ENCODE measurements around the gene NBAS. TPM values are rescaled to one million over a fixed set of nuclear protein-coding genes. Genes with fewer than 3 reads are reported as not detected.
"Not testable (repeated sequence)": the region's sequence is repeated elsewhere in the genome, so short reads cannot be mapped to it uniquely, and the experiment has no call there.

The NBAS gene
- total RNA-seq, 1 experiment from 2014 or later, result 35.5 TPM

- not testable (repeated sequence) for H3K27me3 ChIP-seq (ENCODE audit: control insufficient read depth, insufficient read depth, low read length); DNase-seq; H3K4me3 ChIP-seq (ENCODE audit: insufficient read depth, low read depth, low read length); H3K36me3 ChIP-seq (replicated peaks; ENCODE audit: control insufficient read depth, insufficient read depth, low read length)
Observed at GRCh38 chr2:15258385-15258784, 302.7 kb downstream of the NBAS start.

DNA sequence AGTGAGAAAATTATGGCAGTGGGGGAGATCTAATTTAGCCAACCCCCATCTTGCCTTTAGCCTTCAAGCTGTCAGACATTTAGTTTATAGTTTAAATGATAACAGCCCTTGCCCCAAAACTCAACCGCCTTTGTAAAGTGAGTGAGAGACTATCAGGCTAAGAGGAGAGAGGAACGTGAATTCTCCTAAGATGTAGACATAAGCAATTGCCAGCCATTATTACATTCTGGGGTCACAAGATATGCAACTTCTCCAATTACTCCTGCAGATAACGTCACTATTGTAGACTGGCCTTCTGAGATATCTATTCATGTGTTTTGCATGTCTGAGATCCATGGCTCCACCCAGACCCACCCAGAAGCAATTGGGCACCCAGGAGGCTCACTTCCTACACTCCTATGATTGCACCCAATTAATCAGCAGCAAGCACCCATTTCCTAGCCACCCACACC, 307.3 kb downstream of the NBAS start:
- DNase-seq, result no peak
- H3K27me3 ChIP-seq (ENCODE audit: control insufficient read depth, insufficient read depth, low read length), result no peaks in the 10 kb centered on the region
- no peak overlapping the region for H3K4me3 ChIP-seq (ENCODE audit: insufficient read depth, low read depth, low read length)
- no peaks in the 10 kb centered on the region for H3K36me3 ChIP-seq (replicated peaks; ENCODE audit: control insufficient read depth, insufficient read depth, low read length)

- Histone ChIP-seq H3K4me3 (ENCODE audit: insufficient read depth, low read depth, low read length) (no peak overlapping the region), H3K27me3 (ENCODE audit: control insufficient read depth, insufficient read depth, low read length) (no peaks in the 10 kb centered on the region), H3K36me3 (replicated peaks; ENCODE audit: control insufficient read depth, insufficient read depth, low read length) (no peaks in the 10 kb centered on the region)
- no peak for DNase-seq
Observed at GRCh38 chr2:15253247-15253646, 307.9 kb downstream of the NBAS start.

GRCh38 chr2:15251753-15252152, 309.4 kb downstream of the NBAS start:
- no peak for DNase-seq
- Histone ChIP-seq H3K36me3 (replicated peaks; ENCODE audit: control insufficient read depth, insufficient read depth, low read length) (no peaks in the 10 kb centered on the region), H3K4me3 (ENCODE audit: insufficient read depth, low read depth, low read length) (no peak overlapping the region), H3K27me3 (ENCODE audit: control insufficient read depth, insufficient read depth, low read length) (no peaks in the 10 kb centered on the region)

- not testable (repeated sequence) for DNase-seq; H3K36me3 ChIP-seq (replicated peaks; ENCODE audit: control insufficient read depth, insufficient read depth, low read length); H3K27me3 ChIP-seq (ENCODE audit: control insufficient read depth, insufficient read depth, low read length)
Observed at GRCh38 chr2:15250946-15251345, 310.2 kb downstream of the NBAS start.

DNA sequence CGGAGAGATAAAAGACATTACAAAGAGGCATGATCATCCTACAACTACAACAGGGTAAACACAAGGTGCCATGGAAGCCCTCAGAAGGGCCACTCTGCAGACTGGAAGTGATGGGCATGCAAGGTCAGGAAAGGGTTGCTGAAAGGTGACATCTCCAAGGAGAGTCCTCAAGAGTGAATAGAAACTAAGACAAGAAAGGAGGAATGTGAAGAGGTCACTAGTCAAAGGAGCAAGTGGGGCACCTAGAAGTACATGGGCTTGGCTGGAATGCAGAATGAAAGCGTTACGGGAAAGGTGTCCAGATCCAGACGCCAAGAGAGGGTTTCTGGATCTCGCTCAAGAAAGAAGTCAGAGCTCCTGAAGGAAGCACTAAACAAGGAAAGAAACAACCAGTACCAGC, 314.3 kb downstream of the NBAS start:
- no peak overlapping the region for H3K4me3 ChIP-seq (ENCODE audit: insufficient read depth, low read depth, low read length)
- no peaks in the 10 kb centered on the region for H3K36me3 ChIP-seq (replicated peaks; ENCODE audit: control insufficient read depth, insufficient read depth, low read length)
- no peak for DNase-seq
- H3K27me3 ChIP-seq (ENCODE audit: control insufficient read depth, insufficient read depth, low read length), result no peaks in the 10 kb centered on the region

More at GRCh38 chr2:15250946-15251345, 310.2 kb downstream of the NBAS start:
- not testable (repeated sequence) for H3K4me3 ChIP-seq (ENCODE audit: insufficient read depth, low read depth, low read length)

DNA sequence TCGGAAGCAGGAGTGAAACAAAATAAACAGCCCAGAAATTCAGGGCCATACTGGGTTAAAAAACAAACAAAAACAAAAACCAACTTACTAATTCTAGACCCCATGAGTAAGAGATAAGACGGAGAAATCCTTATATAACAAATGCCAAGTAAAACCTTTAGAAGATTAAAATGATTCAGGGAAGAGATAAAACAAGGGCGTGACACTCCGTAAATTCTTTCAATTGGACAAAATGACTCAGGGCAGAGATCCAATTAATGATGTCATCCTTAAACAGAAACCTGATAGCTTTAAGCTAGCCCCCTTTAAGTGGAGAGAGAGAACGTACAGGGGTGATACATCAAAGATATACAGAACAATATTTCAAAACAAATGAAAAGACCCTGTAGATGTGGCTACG, 317.4 kb downstream of the NBAS start:
- Histone ChIP-seq H3K27me3 (ENCODE audit: control insufficient read depth, insufficient read depth, low read length) (no peaks in the 10 kb centered on the region), H3K36me3 (replicated peaks; ENCODE audit: control insufficient read depth, insufficient read depth, low read length) (no peaks in the 10 kb centered on the region; the same call in 1 of the 2 replicates), H3K4me3 (ENCODE audit: insufficient read depth, low read depth, low read length) (no peak overlapping the region)
- no peak for DNase-seq

- Histone ChIP-seq H3K4me3 (ENCODE audit: insufficient read depth, low read depth, low read length) (no peak overlapping the region), H3K36me3 (replicated peaks; ENCODE audit: control insufficient read depth, insufficient read depth, low read length) (no peaks in the 10 kb centered on the region; the same call in 1 of the 2 replicates), H3K27me3 (ENCODE audit: control insufficient read depth, insufficient read depth, low read length) (no peaks in the 10 kb centered on the region)
- no peak for DNase-seq
Observed at GRCh38 chr2:15242936-15243461, 318.1 kb downstream of the NBAS start.

GRCh38 chr2:15241929-15242328, 319.2 kb downstream of the NBAS start:
- no peaks in the 10 kb centered on the region for H3K27me3 ChIP-seq (ENCODE audit: control insufficient read depth, insufficient read depth, low read length)
- DNase-seq, result no peak
- no peaks in the 10 kb centered on the region; the same call in 1 of the 2 replicates for H3K36me3 ChIP-seq (replicated peaks; ENCODE audit: control insufficient read depth, insufficient read depth, low read length)
- H3K4me3 ChIP-seq (ENCODE audit: insufficient read depth, low read depth, low read length), result no peak overlapping the region

DNA sequence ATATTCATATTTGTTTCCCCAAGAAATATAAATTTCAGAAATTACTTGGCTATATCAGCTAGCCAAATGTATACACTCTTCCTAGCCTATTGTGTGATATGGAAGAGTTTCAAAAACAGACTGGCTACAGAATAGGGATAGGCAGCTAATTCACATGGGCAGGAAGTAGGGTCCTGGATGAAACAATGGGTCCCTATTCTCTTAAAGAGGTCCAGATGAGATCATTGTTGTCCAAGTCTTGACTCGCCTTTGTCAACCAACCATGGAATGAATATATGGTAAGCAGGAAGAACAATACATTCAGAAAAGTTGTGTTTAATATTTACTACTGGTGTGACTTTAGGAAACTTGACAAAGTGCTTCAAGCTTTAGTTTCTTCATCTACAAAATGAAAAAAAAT, 319.9 kb downstream of the NBAS start:
- Histone ChIP-seq H3K27me3 (ENCODE audit: control insufficient read depth, insufficient read depth, low read length) (no peaks in the 10 kb centered on the region), H3K36me3 (replicated peaks; ENCODE audit: control insufficient read depth, insufficient read depth, low read length) (no peaks in the 10 kb centered on the region; the same call in 1 of the 2 replicates), H3K4me3 (ENCODE audit: insufficient read depth, low read depth, low read length) (no peak overlapping the region)
- no peak for DNase-seq

DNA sequence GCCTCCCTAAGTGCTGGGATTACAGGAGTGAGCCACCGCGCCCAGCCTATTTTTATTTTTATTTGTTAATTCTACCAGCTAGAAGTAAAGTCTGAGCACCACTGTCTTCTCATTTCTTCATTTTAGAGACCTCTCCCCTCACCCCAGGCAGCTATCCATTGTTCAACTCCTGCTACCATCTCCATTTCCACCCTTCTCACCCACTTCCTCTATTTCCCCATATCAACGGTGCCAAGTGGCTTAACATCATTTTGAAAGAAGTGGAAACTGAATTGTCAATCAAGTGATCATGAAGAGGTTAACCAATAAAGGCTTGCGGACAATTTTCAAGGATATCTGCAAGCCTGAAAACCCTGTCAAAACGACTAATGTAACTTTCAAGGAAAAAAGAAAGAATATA, 323.1 kb downstream of the NBAS start:
- Histone ChIP-seq H3K4me3 (ENCODE audit: insufficient read depth, low read depth, low read length) (no peak overlapping the region), H3K36me3 (replicated peaks; ENCODE audit: control insufficient read depth, insufficient read depth, low read length) (no peaks in the 10 kb centered on the region; the same call in 1 of the 2 replicates), H3K27me3 (ENCODE audit: control insufficient read depth, insufficient read depth, low read length) (no peaks in the 10 kb centered on the region)
- DNase-seq, result no peak

GRCh38 chr2:15230599-15231192, 330.4 kb downstream of the NBAS start:
- Histone ChIP-seq H3K4me3 (ENCODE audit: insufficient read depth, low read depth, low read length) (no peak overlapping the region), H3K36me3 (replicated peaks; ENCODE audit: control insufficient read depth, insufficient read depth, low read length) (no peaks in the 10 kb centered on the region), H3K27me3 (ENCODE audit: control insufficient read depth, insufficient read depth, low read length) (no peaks in the 10 kb centered on the region)
- DNase-seq, result no peak

DNA sequence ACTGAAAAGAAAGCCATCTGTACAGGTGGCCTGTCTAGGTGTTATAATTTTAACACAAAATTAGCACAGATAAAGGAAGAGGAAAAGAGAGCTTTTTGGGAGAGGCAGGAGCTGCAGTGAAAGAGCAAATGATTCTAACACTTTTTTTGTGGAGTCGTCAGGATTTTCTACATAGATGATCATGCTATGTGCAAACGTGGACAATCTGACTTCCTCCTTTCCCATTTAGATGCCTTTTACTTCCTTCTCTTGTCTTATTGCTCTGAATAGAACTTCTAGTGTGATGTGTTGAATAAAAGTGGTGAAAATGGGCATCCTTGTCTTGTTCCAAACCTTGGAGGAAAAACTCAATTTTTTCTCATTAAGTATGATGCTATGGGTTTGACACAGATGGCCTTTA, 334.5 kb downstream of the NBAS start:
- Histone ChIP-seq H3K36me3 (replicated peaks; ENCODE audit: control insufficient read depth, insufficient read depth, low read length) (no peaks in the 10 kb centered on the region), H3K4me3 (ENCODE audit: insufficient read depth, low read depth, low read length) (no peak overlapping the region), H3K27me3 (ENCODE audit: control insufficient read depth, insufficient read depth, low read length) (no peaks in the 10 kb centered on the region)
- DNase-seq, result no peak

GRCh38 chr2:15225131-15225530, 336.0 kb downstream of the NBAS start:
- Histone ChIP-seq H3K36me3 (replicated peaks; ENCODE audit: control insufficient read depth, insufficient read depth, low read length) (no peaks in the 10 kb centered on the region), H3K27me3 (ENCODE audit: control insufficient read depth, insufficient read depth, low read length) (no peaks in the 10 kb centered on the region), H3K4me3 (ENCODE audit: insufficient read depth, low read depth, low read length) (no peak overlapping the region)
- no peak for DNase-seq

DNA sequence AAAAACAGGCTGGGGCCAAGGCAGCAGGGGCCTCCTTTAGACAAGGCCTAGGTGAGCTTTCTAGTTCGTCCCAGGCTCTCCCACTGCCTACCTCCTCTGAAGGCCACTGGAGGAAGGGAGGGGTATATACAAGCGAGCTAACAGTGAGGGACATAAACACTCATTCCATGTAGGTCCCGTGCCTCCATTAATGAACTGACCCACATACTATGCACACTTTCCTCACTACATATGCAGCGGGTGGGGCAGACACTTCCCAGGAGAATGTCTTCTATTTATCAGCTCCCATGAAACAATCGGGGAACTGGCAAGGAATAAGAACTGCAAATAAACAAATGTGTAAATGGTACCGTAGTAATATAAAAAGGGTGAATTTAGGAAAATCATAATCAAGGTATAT, 336.5 kb downstream of the NBAS start:
- no peak overlapping the region for H3K4me3 ChIP-seq (ENCODE audit: insufficient read depth, low read depth, low read length)
- DNase-seq, result no peak
- H3K36me3 ChIP-seq (replicated peaks; ENCODE audit: control insufficient read depth, insufficient read depth, low read length), result no peaks in the 10 kb centered on the region
- H3K27me3 ChIP-seq (ENCODE audit: control insufficient read depth, insufficient read depth, low read length), result no peaks in the 10 kb centered on the region

- Histone ChIP-seq H3K27me3 (ENCODE audit: control insufficient read depth, insufficient read depth, low read length) (no peaks in the 10 kb centered on the region), H3K36me3 (replicated peaks; ENCODE audit: control insufficient read depth, insufficient read depth, low read length) (no peaks in the 10 kb centered on the region), H3K4me3 (ENCODE audit: insufficient read depth, low read depth, low read length) (no peak overlapping the region)
- no peak for DNase-seq
Observed at GRCh38 chr2:15223887-15224286, 337.2 kb downstream of the NBAS start.

Data from H7 (cell line).